Small intestine (tissue), 7 donors: ENCODE results near the gene MYO9B. TPM values are rescaled to one million over a fixed set of nuclear protein-coding genes. Genes with fewer than 3 reads are reported as not detected.
"Not testable (repeated sequence)": the region's sequence is repeated elsewhere in the genome, so short reads cannot be mapped to it uniquely, and the experiment has no call there.

ENCODE experiments used
- DNase-seq, 2 donors: peaks; one replicate each; pipeline versions ENCODE4 v3.0.0 to v3.0.0-alpha.2; 2013
- FAIRE-seq: peaks from 2 replicates; lab custom pipeline; 2012; peaks lifted over from hg19 to GRCh38; lab: Jason Lieb, UNC
- H3K27ac ChIP-seq, 3 donors: one replicate each; pipeline ENCODE4 v1.5.1; 2013; ENCODE audit warnings: low read length in 2 of 3, mild to moderate bottlenecking in 2 of 3, control low read depth in 1 of 3, inconsistent platforms in 1 of 3, low read depth in 1 of 3, moderate library complexity in 1 of 3
- H3K27me3 ChIP-seq, 3 donors: one replicate each; pipeline ENCODE4 v1.6.1; 2013; ENCODE audit warnings: low read length in 3 of 3, inconsistent platforms in 1 of 3; ENCODE audit not compliant: control insufficient read depth in 3 of 3, insufficient read depth in 3 of 3
- H3K36me3 ChIP-seq, 3 donors: one replicate each; pipeline ENCODE4 v1.6.1; 2013; ENCODE audit warnings: low read length in 3 of 3, inconsistent platforms in 1 of 3, low read depth in 1 of 3, mild to moderate bottlenecking in 1 of 3, moderate library complexity in 1 of 3; ENCODE audit not compliant: control insufficient read depth in 3 of 3, insufficient read depth in 2 of 3
- H3K4me1 ChIP-seq, 3 donors: one replicate each; pipeline ENCODE4 v1.6.1; 2013; ENCODE audit warnings: low read length in 2 of 3, inconsistent platforms in 1 of 3, low read depth in 1 of 3, mild to moderate bottlenecking in 1 of 3, moderate library complexity in 1 of 3; ENCODE audit not compliant: control insufficient read depth in 3 of 3, insufficient read depth in 2 of 3
- H3K4me3 ChIP-seq, 3 donors: one replicate each; pipeline ENCODE4 v1.5.1; 2013; ENCODE audit warnings: low read length in 3 of 3, control low read depth in 1 of 3, inconsistent platforms in 1 of 3, low read depth in 1 of 3, mild to moderate bottlenecking in 1 of 3, moderate library complexity in 1 of 3
- H3K9me3 ChIP-seq, 2 donors: one replicate each; pipeline ENCODE4 v1.6.1; 2013; ENCODE audit warnings: low read depth in 1 of 2, low read length in 1 of 2; ENCODE audit not compliant: control insufficient read depth in 2 of 2, insufficient read depth in 1 of 2
- WGBS, 3 donors: extraction: QIAGEN DNeasy Blood & Tissue Kit; methylation state at CpG; one replicate each; pipeline ENCODE4 v1.1.7; 2013; 5-methylcytosine and 5-hydroxymethylcytosine counted together
- polyA plus RNA-seq, 4 donors: library from polyadenylated mRNA; stranded (reverse) in 3 of 4; unstranded in 1 of 4; fragments of 200-250 nt in 3 of 4; fragments of 120-200 nt in 1 of 4; gene quantifications; one replicate each; pipeline versions ENCODE4 v1.2.1 to v1.2.3, GENCODE V29; 2013
- donor health status: healthy with polysubstance abuse.
- donor health status: control.
- donor health status: control.
- donor health status: Bipolar disorder and iron deficiency.
- donor health status: healthy.

MYO9B gene
- polyA plus RNA-seq, 4 donors = 31.6 to 62.1 (median 47.9) TPM

DNA sequence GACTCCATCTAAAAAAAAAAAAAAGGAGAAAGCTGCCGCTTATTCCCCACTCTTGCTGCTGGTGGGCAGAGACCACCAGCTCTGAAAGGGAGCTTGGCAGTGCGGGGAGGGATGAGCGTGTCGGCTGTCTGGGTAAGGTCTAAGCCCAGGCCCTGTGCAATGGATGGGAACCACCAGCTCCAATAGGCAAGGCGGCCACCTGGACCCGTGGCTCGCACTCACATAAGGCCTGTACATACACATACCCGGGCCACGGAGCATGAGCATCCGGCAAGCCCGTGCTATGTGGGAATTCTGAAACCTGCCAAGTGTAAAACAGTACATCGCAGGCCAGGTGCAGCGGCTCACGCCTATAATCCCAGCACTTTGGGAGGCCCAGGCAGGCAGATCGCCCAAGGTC, 83.0 kb downstream of the MYO9B start:
- FAIRE-seq = no peak
- H3K36me3 ChIP-seq = peaks cover 23 to 80% (median 31%) of the 10 kb centered on the region in 3 donors
- DNase-seq = no peak
- no peak overlapping the region for H3K27ac ChIP-seq
- H3K4me3 ChIP-seq = no peak overlapping the region
- no peaks in the 10 kb centered on the region for H3K27me3 ChIP-seq
- H3K9me3 ChIP-seq = no peaks in the 10 kb centered on the region
- WGBS, 3 donors = 88 to 97% (median 94%) methylated on average over 15 of the region's 15 CpGs
- H3K4me1 ChIP-seq = no peaks in the 10 kb centered on the region

DNA sequence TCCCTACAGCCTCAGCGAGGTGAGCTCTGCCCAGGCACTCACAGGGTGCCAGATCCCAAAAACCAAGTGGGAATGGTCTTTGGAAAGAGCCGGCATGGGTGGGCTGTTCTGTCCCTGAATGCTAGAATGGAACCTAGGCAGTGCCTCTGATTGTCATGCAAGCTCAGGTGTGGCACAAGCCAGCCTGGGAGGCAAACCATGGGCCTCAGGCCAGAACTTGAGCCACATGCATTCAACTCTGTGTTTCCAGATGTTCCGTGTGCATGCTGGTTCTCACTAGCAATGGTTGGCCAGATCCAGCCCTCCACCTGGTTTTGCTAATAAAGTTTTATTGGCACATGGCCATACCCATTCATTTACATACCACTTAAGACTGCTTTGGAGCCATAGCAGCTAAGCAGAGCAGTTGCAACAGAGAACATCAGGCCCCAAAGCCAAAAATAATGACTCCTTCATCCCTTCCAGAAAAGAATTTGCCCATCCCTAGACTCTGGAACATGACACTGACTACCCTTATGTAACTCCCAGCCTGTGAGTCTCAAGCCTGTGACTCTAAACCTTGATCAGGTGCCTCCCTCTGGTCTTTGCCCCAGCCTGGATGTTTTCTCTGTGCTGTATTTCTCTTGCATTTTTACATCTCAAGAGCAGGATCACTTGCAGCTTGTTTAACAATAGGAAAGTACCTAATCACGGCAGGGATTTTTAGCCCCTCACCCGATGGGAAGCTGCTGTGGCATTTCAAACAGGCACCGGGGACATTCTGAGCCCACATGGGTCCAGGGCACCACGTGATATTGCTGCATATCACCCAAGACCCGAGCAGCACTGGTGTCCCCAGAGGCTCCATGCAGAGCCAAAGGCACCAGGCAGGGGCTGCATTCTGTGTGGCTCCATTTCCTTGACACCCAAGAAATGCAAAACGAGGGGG, 84.2 kb downstream of the MYO9B start:
- FAIRE-seq (no peak), DNase-seq (peak in 1 of 2 donors; percentile 35)
- no peak overlapping the region for H3K27ac ChIP-seq
- 78 to 92% (median 81%) methylated on average over 9 of the region's 9 CpGs for WGBS, 3 donors
- H3K27me3 ChIP-seq = no peaks in the 10 kb centered on the region
- no peaks in the 10 kb centered on the region for H3K4me1 ChIP-seq
- H3K4me3 ChIP-seq = no peak overlapping the region
- H3K36me3 ChIP-seq = peaks cover 24 to 71% (median 25%) of the 10 kb centered on the region in 3 donors
- H3K9me3 ChIP-seq = no peaks in the 10 kb centered on the region

DNA sequence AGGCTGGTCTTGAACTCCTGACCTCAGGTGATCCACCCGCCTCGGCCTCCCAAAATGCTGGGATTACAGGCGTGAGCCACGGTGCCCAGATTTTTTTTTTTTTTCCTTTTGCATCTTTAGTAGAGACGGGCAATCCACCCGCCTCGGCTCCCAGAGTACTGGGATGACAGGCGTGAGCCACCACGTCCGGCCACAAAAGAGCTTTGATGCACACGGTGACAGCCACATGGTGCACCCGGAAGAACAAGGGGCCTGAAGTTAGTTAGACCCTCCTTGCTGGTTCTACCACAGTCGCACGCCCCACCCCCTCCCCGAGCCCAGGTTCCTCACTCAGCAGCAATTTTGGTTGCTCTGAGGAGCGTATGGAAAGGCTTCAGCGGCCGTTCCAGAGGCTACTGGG, 85.3 kb downstream of the MYO9B start:
- H3K4me1 ChIP-seq = no peaks in the 10 kb centered on the region
- no peaks in the 10 kb centered on the region for H3K27me3 ChIP-seq
- H3K36me3 ChIP-seq = peaks cover 24 to 70% (median 26%) of the 10 kb centered on the region in 3 donors
- H3K27ac ChIP-seq = no peak overlapping the region
- no peak for DNase-seq
- no peak overlapping the region for H3K4me3 ChIP-seq
- no peaks in the 10 kb centered on the region for H3K9me3 ChIP-seq
- WGBS, 3 donors = 93 to 95% (median 95%) methylated on average over 13 to 16 of the region's 18 CpGs
- FAIRE-seq = no peak

DNA sequence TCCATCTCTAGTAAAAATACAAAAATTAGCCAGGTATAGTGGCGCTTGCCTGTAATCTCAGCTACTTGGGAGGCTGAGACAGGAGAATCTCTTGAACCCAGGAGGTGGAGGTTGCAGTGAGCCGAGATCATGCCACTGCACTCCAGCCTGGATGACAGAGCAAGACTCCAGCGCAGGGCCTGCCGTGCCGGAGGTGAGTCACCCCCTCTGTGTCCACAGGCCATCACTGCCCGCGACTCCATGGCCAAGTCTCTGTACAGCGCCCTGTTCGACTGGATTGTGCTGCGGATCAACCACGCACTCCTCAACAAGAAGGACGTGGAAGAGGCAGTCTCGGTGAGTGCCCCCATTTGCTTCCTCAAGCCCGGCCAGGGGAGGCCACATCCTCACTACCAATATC, 86.6 kb downstream of the MYO9B start:
- H3K36me3 ChIP-seq = peaks cover 22 to 63% (median 24%) of the 10 kb centered on the region in 3 donors
- H3K9me3 ChIP-seq, H3K4me1 ChIP-seq, H3K27me3 ChIP-seq, H3K4me3 ChIP-seq, DNase-seq, FAIRE-seq, H3K27ac ChIP-seq: not testable (repeated sequence)
- WGBS, 3 donors = 97 to 98% (median 97%) methylated on average over 14 of the region's 14 CpGs

DNA sequence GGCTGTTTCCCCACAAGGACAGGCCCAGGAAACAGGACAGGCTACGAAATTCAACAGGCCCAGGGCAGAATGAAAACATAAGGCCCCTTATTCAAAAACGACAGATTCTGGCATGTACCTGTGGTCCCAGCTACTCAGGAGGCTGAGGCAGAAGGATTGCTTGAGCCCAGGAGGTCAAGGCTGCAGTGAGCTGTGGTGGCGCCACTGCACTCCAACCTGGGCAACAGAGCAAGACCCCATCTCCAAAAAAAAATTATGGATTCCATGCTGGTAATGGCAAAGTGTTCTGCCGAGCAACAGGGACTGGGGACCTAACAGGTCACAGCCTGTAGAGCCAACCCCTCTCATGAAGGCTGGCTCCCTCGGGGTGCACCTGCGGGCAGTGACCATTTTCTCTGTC, 87.0 kb downstream of the MYO9B start:
- H3K4me3 ChIP-seq = no peak overlapping the region
- H3K9me3 ChIP-seq = no peaks in the 10 kb centered on the region
- peaks cover 22 to 63% (median 24%) of the 10 kb centered on the region in 3 donors for H3K36me3 ChIP-seq
- FAIRE-seq = no peak
- H3K27ac ChIP-seq = no peak overlapping the region
- no peak for DNase-seq
- H3K27me3 ChIP-seq = no peaks in the 10 kb centered on the region
- WGBS, 3 donors = 94 to 96% (median 95%) methylated on average over 6 of the region's 6 CpGs
- H3K4me1 ChIP-seq = no peaks in the 10 kb centered on the region

DNA sequence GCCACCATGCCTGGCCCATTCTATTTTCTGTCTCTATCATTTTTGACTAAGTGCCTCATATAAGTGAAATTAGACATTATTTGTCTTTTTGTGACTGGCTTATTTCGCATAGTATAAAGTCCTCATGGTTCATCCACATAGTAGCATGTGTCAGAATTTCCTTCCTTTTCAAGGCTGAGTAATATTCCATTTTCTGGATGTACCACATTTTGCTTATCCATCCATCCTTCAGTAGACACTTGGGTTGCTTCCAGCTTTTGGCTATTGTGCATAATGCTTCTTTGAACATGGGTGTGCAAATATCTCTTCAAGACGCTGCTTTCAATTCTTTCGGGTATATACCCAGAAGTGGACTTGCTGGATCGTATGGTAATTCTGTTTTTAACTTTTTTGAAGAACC, 88.1 kb downstream of the MYO9B start:
- H3K27me3 ChIP-seq = no peaks in the 10 kb centered on the region
- no peaks in the 10 kb centered on the region for H3K4me1 ChIP-seq
- WGBS, 3 donors = 97 to 100% (median 99%) methylated on average over 4 of the region's 4 CpGs
- no peak for DNase-seq
- no peak for FAIRE-seq
- H3K36me3 ChIP-seq = peaks cover 23 to 65% (median 30%) of the 10 kb centered on the region in 3 donors
- no peaks in the 10 kb centered on the region for H3K9me3 ChIP-seq
- H3K4me3 ChIP-seq = no peak overlapping the region
- H3K27ac ChIP-seq = no peak overlapping the region

DNA sequence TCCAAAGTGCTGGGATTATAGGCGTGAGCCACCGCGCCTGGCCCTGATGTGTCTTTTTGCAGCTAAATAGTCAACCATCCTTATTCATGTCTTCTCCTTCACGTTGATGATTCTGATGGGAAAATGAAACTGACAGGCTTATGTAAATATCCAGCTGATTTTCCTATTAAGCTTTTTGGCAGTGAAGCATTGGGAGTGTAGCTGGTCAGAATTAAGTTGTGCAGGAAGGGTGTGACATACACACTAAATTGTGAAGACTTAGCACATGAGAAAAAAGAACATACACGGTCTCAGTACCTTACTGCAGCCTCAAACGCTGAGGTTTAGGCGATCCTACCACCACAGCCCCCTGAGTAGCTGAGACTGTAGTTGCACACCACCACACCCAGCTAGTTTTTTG, 89.1 kb downstream of the MYO9B start:
- H3K4me3 ChIP-seq = no peak overlapping the region
- DNase-seq (no peak), FAIRE-seq (no peak)
- no peaks in the 10 kb centered on the region for H3K9me3 ChIP-seq
- WGBS, 3 donors = 79 to 87% (median 82%) methylated on average over 7 of the region's 7 CpGs
- H3K27me3 ChIP-seq = no peaks in the 10 kb centered on the region
- peaks cover 25 to 66% (median 29%) of the 10 kb centered on the region in 3 donors for H3K36me3 ChIP-seq
- H3K4me1 ChIP-seq = no peaks in the 10 kb centered on the region
- H3K27ac ChIP-seq = no peak overlapping the region

DNA sequence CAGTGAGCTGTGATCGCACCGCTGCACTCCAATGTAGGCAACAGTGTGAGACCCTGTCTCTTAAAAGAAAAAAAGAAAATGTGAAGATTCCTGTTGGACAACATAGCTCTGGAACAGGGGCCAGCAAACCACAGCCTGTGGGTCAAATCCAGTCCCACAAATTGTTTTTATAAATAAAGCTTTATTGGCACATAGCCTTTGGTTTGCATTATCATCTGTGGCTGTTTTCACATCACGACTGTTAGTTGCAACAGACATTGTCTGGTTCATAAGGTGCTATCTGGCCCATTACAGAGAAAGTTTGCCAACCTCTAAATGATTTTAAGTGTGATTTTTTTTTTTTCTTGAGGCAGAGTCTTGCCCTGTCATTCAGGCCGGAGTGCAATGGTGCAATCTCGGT, 90.1 kb downstream of the MYO9B start:
- Histone ChIP-seq H3K27ac (no peak overlapping the region), H3K36me3 (peaks cover 21 to 70% (median 31%) of the 10 kb centered on the region in 3 donors)

More for the DNA sequence above, 90.1 kb downstream of the MYO9B start:
- no peak for DNase-seq
- no peak for FAIRE-seq
- no peaks in the 10 kb centered on the region for H3K9me3 ChIP-seq
- H3K4me1 ChIP-seq = no peaks in the 10 kb centered on the region
- H3K4me3 ChIP-seq = no peak overlapping the region
- 93 to 98% (median 94%) methylated on average over 5 of the region's 5 CpGs for WGBS, 3 donors
- H3K27me3 ChIP-seq = no peaks in the 10 kb centered on the region
